ENCODE measurements around the gene TSPEAR.

- TF ChIP-seq POLR2A (IDR thresholded peaks at IDR 0.05) (no peak), CTCF (IDR thresholded peaks at IDR 0.05 in 8 of 11, conservative IDR thresholded peaks at IDR 0.05 in 3 of 11) (no peak)
Observed at GRCh38 chr21:44535963-44536362, 175.4 kb downstream of the TSPEAR start.

Data from spleen (tissue), 7 donors.